Activated naive CD4-positive, alpha-beta T cell treated with Interleukin-2 at 50 U/mL for 16 hours (primary cell): ENCODE data around the gene DNAJC21.
"Not testable (repeated sequence)": the region's sequence is repeated elsewhere in the genome, so short reads cannot be mapped to it uniquely, and the experiment has no call there.

ENCODE experiments used
- DNase-seq: peaks from one replicate; pipeline ENCODE4 v3.0.0-alpha.2; 2020

DNAJC21 gene

GRCh38 chr5:34923694-34924461, 5.5 kb upstream of the DNAJC21 start:
- peak; percentile 36 for DNase-seq

DNA sequence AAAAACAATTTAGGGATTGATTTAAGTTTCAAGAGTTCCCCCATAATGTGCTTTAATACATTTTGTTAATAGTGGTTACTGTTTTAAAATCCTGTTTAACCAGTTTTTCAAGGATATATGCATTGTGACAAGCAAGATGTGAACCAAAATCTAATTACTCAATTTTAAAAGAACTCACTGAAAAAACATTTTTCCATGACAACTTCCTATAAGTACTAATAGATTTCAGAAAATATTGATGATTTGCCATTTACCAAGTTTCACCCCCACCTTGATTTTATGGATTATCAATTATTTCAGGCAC, 4.9 kb upstream of the DNAJC21 start:
- no peak for DNase-seq

- DNase-seq: no peak
Measured at GRCh38 chr5:34926318-34926888, 3.0 kb upstream of the DNAJC21 start.

GRCh38 chr5:34927785-34928184, 1.6 kb upstream of the DNAJC21 start:
- no peak for DNase-seq

DNA sequence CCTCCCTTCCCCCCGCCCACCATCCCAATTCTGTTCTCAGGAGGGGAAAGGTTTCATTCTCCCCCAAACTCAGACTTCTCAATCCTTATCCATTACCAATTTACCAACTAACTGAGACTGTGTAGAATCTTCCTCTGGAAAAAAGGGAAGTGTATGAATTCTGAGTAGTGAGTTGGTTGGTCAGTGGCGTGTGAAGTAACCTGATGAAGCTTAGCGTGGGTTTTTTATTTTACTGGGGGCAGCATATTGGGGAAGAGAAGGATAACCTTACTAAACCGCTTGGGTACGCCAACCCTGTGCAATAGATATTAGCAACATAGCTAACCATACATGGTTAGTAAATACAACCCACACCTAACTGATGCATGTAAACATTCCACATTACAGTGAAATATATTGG, 1.1 kb upstream of the DNAJC21 start:
- no peak for DNase-seq

GRCh38 chr5:34929720-34930461, 532 bp downstream of the DNAJC21 start:
- DNase-seq: peak; percentile 85

- DNase-seq: no peak
Measured at GRCh38 chr5:34930462-34930844, 1.1 kb downstream of the DNAJC21 start.

- no peak for DNase-seq
Measured at GRCh38 chr5:34930870-34931269, 1.5 kb downstream of the DNAJC21 start.

DNA sequence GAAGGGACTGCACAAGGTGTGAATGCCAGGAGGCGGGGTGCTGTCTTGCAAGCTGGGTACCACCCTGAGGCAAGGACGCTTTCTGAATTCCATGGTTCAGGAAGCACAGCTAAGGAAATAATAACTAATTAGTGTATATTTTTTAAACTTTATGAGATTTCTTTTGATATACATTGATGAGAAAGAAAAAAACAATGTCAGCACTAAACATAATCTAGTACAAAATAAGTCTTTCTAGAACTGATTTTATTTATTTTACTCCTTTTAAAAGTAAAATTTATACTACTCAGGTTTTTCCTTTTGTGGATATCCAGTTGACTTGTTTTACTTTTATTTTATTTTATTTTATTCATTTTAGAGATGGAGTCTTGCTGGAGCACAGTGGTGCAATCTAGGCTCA, 3.6 kb downstream of the DNAJC21 start:
- DNase-seq: no peak

DNA sequence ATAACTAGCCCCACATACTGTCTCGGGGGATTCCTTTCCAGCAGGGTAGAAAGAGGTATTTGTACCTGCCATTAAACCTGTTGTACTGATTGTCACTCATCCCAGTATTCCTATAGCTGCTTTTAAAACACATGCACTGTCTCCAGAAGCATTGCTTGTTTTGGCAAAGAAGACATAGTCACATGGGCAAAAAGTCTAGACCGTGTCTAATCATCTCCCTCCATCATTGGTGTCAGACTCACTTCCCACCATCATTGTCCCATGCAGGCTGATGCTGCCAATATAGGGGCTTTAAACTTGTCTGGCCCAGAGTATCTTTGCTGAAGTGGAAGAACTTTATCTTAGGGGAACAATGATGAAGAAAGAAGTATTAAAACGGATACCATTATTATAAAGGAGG, 12.6 kb downstream of the DNAJC21 start:
- no peak for DNase-seq

DNA sequence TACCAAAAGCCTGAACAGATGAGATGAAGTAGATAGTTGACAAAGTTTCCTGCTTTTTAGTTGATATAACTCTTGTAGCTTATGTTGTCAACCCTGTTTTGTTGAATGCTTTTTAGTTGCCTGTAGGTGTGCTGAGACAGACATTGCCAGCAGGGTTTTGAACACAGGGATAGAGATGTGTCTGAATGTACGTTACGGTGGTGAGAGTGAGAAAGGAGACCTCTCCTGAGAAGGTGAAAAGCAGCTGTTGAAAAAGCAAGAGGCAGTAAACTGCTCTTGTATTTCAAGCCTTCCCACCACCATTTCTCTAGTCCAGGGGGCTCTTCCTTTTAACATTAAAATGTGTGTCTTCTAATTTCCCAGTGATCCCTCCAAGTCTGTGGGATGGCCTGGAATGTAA, 14.7 kb downstream of the DNAJC21 start:
- DNase-seq: no peak

DNA sequence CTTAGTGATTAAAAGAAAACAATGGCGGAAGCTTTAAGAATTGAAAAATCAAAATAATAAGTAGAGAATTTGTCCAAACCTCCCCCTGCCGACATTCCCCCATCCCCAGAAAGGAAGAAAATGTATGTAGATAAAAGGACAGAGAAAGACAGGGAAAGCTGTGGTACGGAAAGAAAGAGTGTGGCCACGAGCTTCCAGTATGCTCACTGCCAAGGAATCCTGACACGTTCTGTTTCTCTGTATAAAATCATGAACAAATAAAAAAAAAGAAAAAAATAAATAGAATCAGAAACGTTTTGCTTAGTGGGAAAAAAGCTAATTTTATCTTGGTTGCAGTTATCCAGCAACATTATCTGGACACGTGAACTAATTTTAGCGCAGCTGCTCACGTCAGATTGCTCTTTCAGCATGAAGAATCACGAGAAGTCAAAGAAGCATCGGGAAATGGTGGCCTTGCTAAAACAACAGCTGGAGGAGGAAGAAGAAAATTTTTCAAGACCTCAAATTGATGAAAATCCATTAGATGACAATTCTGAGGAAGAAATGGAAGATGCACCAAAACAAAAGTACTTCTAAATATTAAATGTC, 15.2 kb downstream of the DNAJC21 start:
- DNase-seq: no peak

DNA sequence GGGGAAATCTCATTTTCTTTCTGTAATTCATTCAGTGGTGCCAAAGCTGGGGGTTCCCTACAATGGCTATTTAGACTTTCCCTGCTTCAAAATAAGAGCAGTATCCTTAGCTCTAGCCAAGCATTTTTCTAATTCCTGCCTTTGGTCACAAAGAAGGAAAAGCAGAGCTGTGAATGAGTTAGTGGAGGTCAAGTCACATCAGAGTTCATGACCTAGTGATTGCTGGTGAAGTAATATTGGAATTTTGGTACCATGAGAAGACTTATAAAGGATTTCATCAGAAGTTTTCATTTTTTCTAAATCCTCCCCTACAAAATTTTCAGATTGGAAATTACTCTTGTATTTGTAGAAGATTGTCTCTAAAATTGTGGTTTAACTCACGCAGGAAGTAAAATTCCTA, 28.0 kb downstream of the DNAJC21 start:
- no peak for DNase-seq

GRCh38 chr5:34957857-34958690, 28.7 kb downstream of the DNAJC21 start:
- DNase-seq: no peak

DNA sequence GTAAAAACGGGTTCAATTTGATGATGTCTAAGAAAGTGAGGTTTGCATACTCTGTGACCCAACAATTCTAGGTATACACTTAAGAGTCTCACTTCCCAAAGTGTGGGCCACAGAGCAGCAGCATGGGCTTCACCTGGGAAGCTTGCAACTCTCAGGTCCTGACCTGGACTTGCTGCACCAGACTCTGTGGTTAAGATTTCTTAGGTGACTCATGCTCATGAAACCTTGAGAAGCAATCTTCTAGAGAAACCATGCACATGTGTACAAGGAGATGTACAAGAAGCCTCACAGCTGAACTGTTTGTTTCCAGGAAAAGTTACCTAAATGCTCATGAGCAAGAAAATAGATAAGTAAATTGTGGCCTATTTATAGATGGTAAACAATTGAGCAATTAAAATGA, 30.0 kb downstream of the DNAJC21 start:
- DNase-seq: no peak

DNA sequence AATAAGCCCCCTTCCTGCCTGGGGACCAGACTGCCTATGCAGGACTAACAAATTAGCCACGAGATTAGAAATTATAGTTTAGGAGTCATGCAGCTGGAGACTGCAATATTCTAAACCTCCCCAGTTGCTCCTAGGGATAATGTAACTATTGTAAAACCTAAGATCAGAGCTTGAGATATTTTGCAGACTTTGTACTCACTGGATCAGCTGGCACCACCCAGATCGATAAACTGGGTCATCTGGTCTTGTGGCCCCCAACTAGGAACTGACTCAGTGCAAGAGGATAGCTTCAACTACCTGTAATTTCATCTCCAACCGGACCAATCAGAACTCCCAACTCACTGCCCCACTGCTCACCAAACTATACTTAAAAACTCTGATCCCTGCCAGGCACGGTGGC, 38.2 kb downstream of the DNAJC21 start:
- no peak for DNase-seq

DNA sequence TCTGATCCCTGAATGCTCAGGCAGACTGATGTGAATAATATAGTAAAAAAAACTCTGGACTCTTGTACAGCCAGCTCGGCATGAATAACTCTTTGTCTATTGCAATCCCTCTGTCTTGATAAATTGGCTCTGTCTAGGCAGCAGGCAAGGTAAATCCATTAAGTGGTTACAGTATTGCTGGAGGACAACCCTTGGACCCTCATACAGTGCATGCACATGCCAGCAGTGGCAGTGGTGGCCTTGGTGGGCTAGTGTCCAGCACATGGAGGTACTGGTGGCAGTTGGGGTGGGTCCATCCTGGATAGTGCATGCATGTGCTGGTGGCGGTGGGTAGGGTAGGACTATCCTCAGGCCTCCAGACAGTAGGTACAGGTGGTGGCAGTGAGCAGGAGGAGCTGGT, 38.9 kb downstream of the DNAJC21 start:
- no peak for DNase-seq

- no peak for DNase-seq
Measured at GRCh38 chr5:34970552-34970951, 41.2 kb downstream of the DNAJC21 start.

GRCh38 chr5:34971655-34972054, 42.3 kb downstream of the DNAJC21 start:
- DNase-seq: not testable (repeated sequence)

- DNase-seq: no peak
Measured at GRCh38 chr5:34976347-34976746, 47.0 kb downstream of the DNAJC21 start.

GRCh38 chr5:34977934-34978613, 48.7 kb downstream of the DNAJC21 start:
- DNase-seq: no peak

DNA sequence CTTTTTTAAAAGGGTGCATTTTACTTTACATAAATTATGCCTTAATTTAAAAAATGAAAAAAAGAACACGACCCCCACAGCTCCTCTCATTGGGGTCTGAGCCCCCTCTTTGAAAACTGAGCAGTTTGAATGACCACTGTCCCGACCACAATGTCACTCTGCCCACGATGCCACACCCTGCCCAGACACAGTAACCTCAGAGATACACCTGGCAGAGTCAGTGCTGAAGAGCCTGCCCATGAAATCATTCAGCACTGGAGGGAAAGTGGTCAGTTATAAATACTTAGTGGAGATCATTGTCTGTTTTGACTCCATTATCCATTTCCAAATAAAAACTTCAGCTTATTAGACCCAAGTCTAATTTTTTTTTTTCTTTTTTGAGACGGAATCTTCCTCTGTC, 49.3 kb downstream of the DNAJC21 start:
- DNase-seq: no peak

- no peak for DNase-seq
Measured at GRCh38 chr5:34982823-34983222, 53.5 kb downstream of the DNAJC21 start.
